Measurements from ENCODE around the gene ANO7.

- TF ChIP-seq EP300 (conservative IDR thresholded peaks at IDR 0.05; ENCODE audit: poor library complexity, severe bottlenecking) (no peak), TAF1 (IDR thresholded peaks at IDR 0.05; ENCODE audit: low read depth) (no peak), POLR2AphosphoS5 (IDR thresholded peaks at IDR 0.05) (no peak), RAD21 (conservative IDR thresholded peaks at IDR 0.05) (no peak)
- TF ChIP-seq, protein P1, sequence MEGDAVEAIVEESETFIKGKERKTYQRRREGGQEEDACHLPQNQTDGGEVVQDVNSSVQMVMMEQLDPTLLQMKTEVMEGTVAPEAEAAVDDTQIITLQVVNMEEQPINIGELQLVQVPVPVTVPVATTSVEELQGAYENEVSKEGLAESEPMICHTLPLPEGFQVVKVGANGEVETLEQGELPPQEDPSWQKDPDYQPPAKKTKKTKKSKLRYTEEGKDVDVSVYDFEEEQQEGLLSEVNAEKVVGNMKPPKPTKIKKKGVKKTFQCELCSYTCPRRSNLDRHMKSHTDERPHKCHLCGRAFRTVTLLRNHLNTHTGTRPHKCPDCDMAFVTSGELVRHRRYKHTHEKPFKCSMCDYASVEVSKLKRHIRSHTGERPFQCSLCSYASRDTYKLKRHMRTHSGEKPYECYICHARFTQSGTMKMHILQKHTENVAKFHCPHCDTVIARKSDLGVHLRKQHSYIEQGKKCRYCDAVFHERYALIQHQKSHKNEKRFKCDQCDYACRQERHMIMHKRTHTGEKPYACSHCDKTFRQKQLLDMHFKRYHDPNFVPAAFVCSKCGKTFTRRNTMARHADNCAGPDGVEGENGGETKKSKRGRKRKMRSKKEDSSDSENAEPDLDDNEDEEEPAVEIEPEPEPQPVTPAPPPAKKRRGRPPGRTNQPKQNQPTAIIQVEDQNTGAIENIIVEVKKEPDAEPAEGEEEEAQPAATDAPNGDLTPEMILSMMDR (IDR thresholded peaks at IDR 0.05; ENCODE audit: poor library complexity, severe bottlenecking), result no peak
These were observed 51.2 kb downstream of the ANO7 start for GRCh38 chr2:241239552-241240202.

All from neural cell (in vitro differentiated cells).